ENCODE data around the gene SERPINB7. TPM values are rescaled to one million over a fixed set of nuclear protein-coding genes. Genes with fewer than 3 reads are reported as not detected.
A peak's percentile ranks its signal among the peaks of the same experiment; 100 is the strongest.

SERPINB7 gene
- total and polyA plus RNA-seq, 2 of the 8 experiments (the other 6 are each of a cell fraction or from before 2014, with no cell fraction given), result not detected

- Histone ChIP-seq H2AFZ (ENCODE audit: low read length) (no peak overlapping the region), H3K18ac (ENCODE audit: extremely low read depth, low read length) (no peak overlapping the region), H3K27ac (ENCODE audit: low read depth, low read length) (no peak overlapping the region), H2BK120ac (replicated peaks; ENCODE audit: low read depth, low read length) (no peak overlapping the region), H3K4me3 (ENCODE audit: extremely low read depth in 1 of 4, insufficient read depth in 2 of 4, low read depth in 3 of 4, low read length in 4 of 4) (no peak overlapping the region), H3K9ac (replicated peaks in 1 of 4; ENCODE audit: extremely low read depth in 1 of 4, low read depth in 3 of 4, low read length in 3 of 4) (no peak overlapping the region), H3K23me2 (ENCODE audit: low read depth, low read length) (no peaks in the 10 kb centered on the region), H4K91ac (replicated peaks; ENCODE audit: insufficient read length, low read length) (no peak overlapping the region), H3K79me1 (ENCODE audit: low read depth, low read length) (no peaks in the 10 kb centered on the region), H3K4me1 (replicated peaks in 1 of 4; ENCODE audit: control insufficient read depth in 3 of 4, insufficient read depth in 4 of 4, low read length in 3 of 4) (no peaks in the 10 kb centered on the region), H2BK5ac (ENCODE audit: low read depth, low read length) (no peak overlapping the region), H3K14ac (ENCODE audit: insufficient read length) (no peak overlapping the region), H4K8ac (ENCODE audit: extremely low read depth, insufficient read depth, low read length) (no peak overlapping the region), H3K56ac (replicated peaks; ENCODE audit: insufficient read length, low read depth, low read length) (no peak overlapping the region), H3K79me2 (ENCODE audit: control insufficient read depth in 1 of 2, insufficient read depth in 2 of 2, low read length in 2 of 2) (no peaks in the 10 kb centered on the region), H3K4ac (replicated peaks; ENCODE audit: insufficient read length, low read depth, low read length) (no peak overlapping the region), H3K9me3 (ENCODE audit: insufficient read depth in 2 of 2, low read depth in 1 of 2, low read length in 1 of 2) (no peaks in the 10 kb centered on the region), H2BK20ac (ENCODE audit: low read length) (no peak overlapping the region), H2AK5ac (ENCODE audit: low read depth, low read length) (no peak overlapping the region), H3K4me2 (ENCODE audit: insufficient read depth in 1 of 2, low read depth in 2 of 2, low read length in 2 of 2) (no peak overlapping the region), H3K23ac (ENCODE audit: insufficient read length) (no peak overlapping the region), H3K36me3 (ENCODE audit: control insufficient read depth in 2 of 4, insufficient read depth in 4 of 4, low read length in 3 of 4) (no peaks in the 10 kb centered on the region), H2BK15ac (ENCODE audit: low read length) (no peak overlapping the region), H4K5ac (ENCODE audit: insufficient read length, low read depth, low read length) (no peak overlapping the region), H3K27me3 (replicated peaks in 1 of 4; ENCODE audit: control insufficient read depth in 3 of 4, extremely low read depth in 1 of 4, insufficient read depth in 3 of 4, low read length in 3 of 4) (no peaks in the 10 kb centered on the region), H2BK12ac (ENCODE audit: low read depth, low read length) (no peak overlapping the region), H4K20me1 (replicated peaks in 1 of 2; ENCODE audit: control insufficient read depth in 1 of 2, insufficient read depth in 2 of 2, low read length in 2 of 2) (no peaks in the 10 kb centered on the region)
- FAIRE-seq, result peak; percentile 45
- ChIA-PET CTCF (ENCODE audit: partially characterized antibody) (interaction anchor here (0.8 to 5.8 kb wide), 22 partner anchors 11 to 333 kb away, joined by 3 to 73 read pairs (median 4); no protein-coding TSS in a partner anchor), POLR2A (ENCODE audit: partially characterized antibody) (no interaction called here)
- no peak for DNase-seq (ENCODE audit: low read depth in 1 of 2, low spot score in 2 of 2)
- TF ChIP-seq, protein P1, sequence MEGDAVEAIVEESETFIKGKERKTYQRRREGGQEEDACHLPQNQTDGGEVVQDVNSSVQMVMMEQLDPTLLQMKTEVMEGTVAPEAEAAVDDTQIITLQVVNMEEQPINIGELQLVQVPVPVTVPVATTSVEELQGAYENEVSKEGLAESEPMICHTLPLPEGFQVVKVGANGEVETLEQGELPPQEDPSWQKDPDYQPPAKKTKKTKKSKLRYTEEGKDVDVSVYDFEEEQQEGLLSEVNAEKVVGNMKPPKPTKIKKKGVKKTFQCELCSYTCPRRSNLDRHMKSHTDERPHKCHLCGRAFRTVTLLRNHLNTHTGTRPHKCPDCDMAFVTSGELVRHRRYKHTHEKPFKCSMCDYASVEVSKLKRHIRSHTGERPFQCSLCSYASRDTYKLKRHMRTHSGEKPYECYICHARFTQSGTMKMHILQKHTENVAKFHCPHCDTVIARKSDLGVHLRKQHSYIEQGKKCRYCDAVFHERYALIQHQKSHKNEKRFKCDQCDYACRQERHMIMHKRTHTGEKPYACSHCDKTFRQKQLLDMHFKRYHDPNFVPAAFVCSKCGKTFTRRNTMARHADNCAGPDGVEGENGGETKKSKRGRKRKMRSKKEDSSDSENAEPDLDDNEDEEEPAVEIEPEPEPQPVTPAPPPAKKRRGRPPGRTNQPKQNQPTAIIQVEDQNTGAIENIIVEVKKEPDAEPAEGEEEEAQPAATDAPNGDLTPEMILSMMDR (IDR thresholded peaks at IDR 0.05; ENCODE audit: control extremely low read depth in 1 of 3, insufficient read depth in 1 of 3, low read depth in 1 of 3, low read length in 3 of 3), result peak in 2 of 3 experiments; percentile 45 to 48; a peak in 2 of 4 replicates
- peak; percentile 75 to 77 for TF ChIP-seq RAD21 (IDR thresholded peaks at IDR 0.05 in 1 of 2, conservative IDR thresholded peaks at IDR 0.05 in 1 of 2; ENCODE audit: low read depth in 2 of 2, low read length in 2 of 2)
- no peak for TF ChIP-seq TAF7 (optimal IDR thresholded peaks at IDR 0.05; ENCODE audit: borderline replicate concordance, low read depth, low read length)
- WGBS, 2 experiments (ENCODE audit: extremely low coverage in 1 of 2, insufficient coverage in 1 of 2, insufficient read length in 1 of 2, insufficient replicate concordance in 2 of 2, low coverage in 1 of 2, low lambda C conversion rate in 2 of 2, missing lambda C conversion rate in 1 of 2), result 35% methylated on average over 3 of the region's 3 CpGs; no CpG with 5 or more reads in 1 of the 2 experiments
Measured at GRCh38 chr18:63844254-63844653, 69.0 kb downstream of the SERPINB7 start.

All from H1 (cell line).